Measurements from ENCODE around the gene TMCO4.

- TF ChIP-seq, protein P1, sequence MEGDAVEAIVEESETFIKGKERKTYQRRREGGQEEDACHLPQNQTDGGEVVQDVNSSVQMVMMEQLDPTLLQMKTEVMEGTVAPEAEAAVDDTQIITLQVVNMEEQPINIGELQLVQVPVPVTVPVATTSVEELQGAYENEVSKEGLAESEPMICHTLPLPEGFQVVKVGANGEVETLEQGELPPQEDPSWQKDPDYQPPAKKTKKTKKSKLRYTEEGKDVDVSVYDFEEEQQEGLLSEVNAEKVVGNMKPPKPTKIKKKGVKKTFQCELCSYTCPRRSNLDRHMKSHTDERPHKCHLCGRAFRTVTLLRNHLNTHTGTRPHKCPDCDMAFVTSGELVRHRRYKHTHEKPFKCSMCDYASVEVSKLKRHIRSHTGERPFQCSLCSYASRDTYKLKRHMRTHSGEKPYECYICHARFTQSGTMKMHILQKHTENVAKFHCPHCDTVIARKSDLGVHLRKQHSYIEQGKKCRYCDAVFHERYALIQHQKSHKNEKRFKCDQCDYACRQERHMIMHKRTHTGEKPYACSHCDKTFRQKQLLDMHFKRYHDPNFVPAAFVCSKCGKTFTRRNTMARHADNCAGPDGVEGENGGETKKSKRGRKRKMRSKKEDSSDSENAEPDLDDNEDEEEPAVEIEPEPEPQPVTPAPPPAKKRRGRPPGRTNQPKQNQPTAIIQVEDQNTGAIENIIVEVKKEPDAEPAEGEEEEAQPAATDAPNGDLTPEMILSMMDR (conservative IDR thresholded peaks at IDR 0.05; ENCODE audit: low read depth, low read length) = no peak
- TF ChIP-seq EZH2 (IDR thresholded peaks at IDR 0.05; ENCODE audit: low read length, unreplicated experiment) (no peak), EZH2phosphoT487 (IDR thresholded peaks at IDR 0.05; ENCODE audit: borderline replicate concordance, low read length) (no peak)
Measured at GRCh38 chr1:19680644-19681043, 119.1 kb downstream of the TMCO4 start.
